HEK293T (cell line): ENCODE data around the gene PRKG1.

Experiments
- ELF4 ChIP-seq: fragments of 450-650 bp; IDR thresholded peaks from 2 replicates; pipeline ENCODE4 v1.6.1; 2017; ENCODE audit warnings: antibody characterized with exemption
- LEF1 ChIP-seq: fragments of 450-650 bp; IDR thresholded peaks from 2 replicates; pipeline ENCODE4 v1.6.1; 2017; ENCODE audit warnings: mild to moderate bottlenecking, borderline replicate concordance
- NFRKB ChIP-seq: fragments of 450-650 bp; IDR thresholded peaks from 2 replicates; pipeline ENCODE4 v1.6.1; 2016; ENCODE audit warnings: mild to moderate bottlenecking, moderate library complexity

GRCh38 chr10:52217531-52217930, 1143.2 kb downstream of the PRKG1 start:
- TF ChIP-seq ELF4 (no peak), NFRKB (no peak), LEF1 (no peak)
